ENCODE measurements around the gene STT3B. TPM values are rescaled to one million over a fixed set of nuclear protein-coding genes. Genes with fewer than 3 reads are reported as not detected.

Gene STT3B
- total RNA-seq, 1 donor from 2014 or later: 82.1 TPM

GRCh38 chr3:31639828-31640227 is 107.1 kb downstream of the STT3B start:
- intact Hi-C loops (cut with micrococcal nuclease): no loop called here
- H3K27ac ChIP-seq (replicated peaks): no peak overlapping the region
- peaks cover 17% of the 10 kb centered on the region for H3K4me1 ChIP-seq
- no peaks in the 10 kb centered on the region for H3K9me3 ChIP-seq (replicated peaks)
- H3K4me3 ChIP-seq: no peak overlapping the region
- peaks cover 13% of the 10 kb centered on the region for H3K36me3 ChIP-seq
- DNase-seq: no peak
- TF ChIP-seq CTCF (IDR thresholded peaks at IDR 0.05; ENCODE audit: borderline replicate concordance): no peak
- no peaks in the 10 kb centered on the region for H3K27me3 ChIP-seq (ENCODE audit: low read depth)

- no peak for TF ChIP-seq CTCF (IDR thresholded peaks at IDR 0.05; ENCODE audit: borderline replicate concordance)
- no peak for DNase-seq
- Histone ChIP-seq H3K4me3 (no peak overlapping the region), H3K9me3 (replicated peaks) (peaks cover 20% of the 10 kb centered on the region), H3K4me1 (no peaks in the 10 kb centered on the region), H3K27me3 (ENCODE audit: low read depth) (no peaks in the 10 kb centered on the region), H3K36me3 (peaks cover 17% of the 10 kb centered on the region), H3K27ac (replicated peaks) (no peak overlapping the region)
- intact Hi-C loops (cut with micrococcal nuclease): no loop called here
These were observed 112.5 kb downstream of the STT3B start for GRCh38 chr3:31645256-31645655.

- Histone ChIP-seq H3K4me3 (no peak overlapping the region), H3K27me3 (ENCODE audit: low read depth) (no peaks in the 10 kb centered on the region), H3K36me3 (peaks cover 19% of the 10 kb centered on the region), H3K4me1 (no peaks in the 10 kb centered on the region), H3K27ac (replicated peaks) (no peak overlapping the region), H3K9me3 (replicated peaks) (peaks cover 51% of the 10 kb centered on the region)
- DNase-seq: no peak
- TF ChIP-seq CTCF (IDR thresholded peaks at IDR 0.05; ENCODE audit: borderline replicate concordance): no peak
- intact Hi-C loops (cut with micrococcal nuclease): no loop called here
These were observed 115.7 kb downstream of the STT3B start for GRCh38 chr3:31648286-31648968.

GRCh38 chr3:31652296-31652695 is 119.6 kb downstream of the STT3B start:
- Histone ChIP-seq H3K36me3 (peaks cover 37% of the 10 kb centered on the region), H3K4me3 (no peak overlapping the region), H3K27me3 (ENCODE audit: low read depth) (no peaks in the 10 kb centered on the region), H3K9me3 (replicated peaks) (peaks cover 84% of the 10 kb centered on the region), H3K27ac (replicated peaks) (no peak overlapping the region), H3K4me1 (no peaks in the 10 kb centered on the region)
- intact Hi-C loops (cut with micrococcal nuclease): no loop called here
- no peak for TF ChIP-seq CTCF (IDR thresholded peaks at IDR 0.05; ENCODE audit: borderline replicate concordance)
- no peak for DNase-seq

GRCh38 chr3:31653464-31653863 is 120.7 kb downstream of the STT3B start:
- peaks cover 83% of the 10 kb centered on the region for H3K9me3 ChIP-seq (replicated peaks)
- DNase-seq: no peak
- intact Hi-C loops (cut with micrococcal nuclease): no loop called here

More at GRCh38 chr3:31653464-31653863, 120.7 kb downstream of the STT3B start:
- Histone ChIP-seq H3K27me3 (ENCODE audit: low read depth) (no peaks in the 10 kb centered on the region), H3K4me3 (no peak overlapping the region), H3K4me1 (no peaks in the 10 kb centered on the region), H3K27ac (replicated peaks) (no peak overlapping the region), H3K36me3 (peaks cover 27% of the 10 kb centered on the region)
- no peak for TF ChIP-seq CTCF (IDR thresholded peaks at IDR 0.05; ENCODE audit: borderline replicate concordance)
